Measurements from ENCODE around the gene CD151.

Gene CD151

GRCh38 chr11:866481-866880 is 33.7 kb downstream of the CD151 start:
- DNase-seq (ENCODE audit: insufficient read length, low spot score) (no peak), FAIRE-seq (no peak)
- no peak for TF ChIP-seq CTCF (IDR thresholded peaks at IDR 0.05; ENCODE audit: insufficient read depth, missing control alignments)

- DNase-seq (ENCODE audit: insufficient read length, low spot score) (no peak), FAIRE-seq (no peak)
- TF ChIP-seq CTCF (IDR thresholded peaks at IDR 0.05; ENCODE audit: insufficient read depth, missing control alignments): no peak
Measured at GRCh38 chr11:867856-868358, 35.2 kb downstream of the CD151 start.

GRCh38 chr11:868394-868793 is 35.6 kb downstream of the CD151 start:
- no peak for TF ChIP-seq CTCF (IDR thresholded peaks at IDR 0.05; ENCODE audit: insufficient read depth, missing control alignments)
- FAIRE-seq: no peak
- no peak for DNase-seq (ENCODE audit: insufficient read length, low spot score)

- DNase-seq (ENCODE audit: insufficient read length, low spot score) (no peak), FAIRE-seq (no peak)
- no peak for TF ChIP-seq CTCF (IDR thresholded peaks at IDR 0.05; ENCODE audit: insufficient read depth, missing control alignments)
Measured at GRCh38 chr11:868802-869201, 36.0 kb downstream of the CD151 start.

- TF ChIP-seq CTCF (IDR thresholded peaks at IDR 0.05; ENCODE audit: insufficient read depth, missing control alignments): no peak
- no peak for FAIRE-seq
- no peak for DNase-seq (ENCODE audit: insufficient read length, low spot score)
Measured at GRCh38 chr11:869399-870126, 36.8 kb downstream of the CD151 start.

GRCh38 chr11:870127-870413 is 37.3 kb downstream of the CD151 start:
- FAIRE-seq: no peak
- TF ChIP-seq CTCF (IDR thresholded peaks at IDR 0.05; ENCODE audit: insufficient read depth, missing control alignments): no peak
- DNase-seq (ENCODE audit: insufficient read length, low spot score): no peak

GRCh38 chr11:870418-870817 is 37.7 kb downstream of the CD151 start:
- DNase-seq (ENCODE audit: insufficient read length, low spot score) (no peak), FAIRE-seq (no peak)
- no peak for TF ChIP-seq CTCF (IDR thresholded peaks at IDR 0.05; ENCODE audit: insufficient read depth, missing control alignments)
